Naive thymus-derived CD4-positive, alpha-beta T cell (primary cell): Measurements from ENCODE around the gene ARFRP1. TPM values are rescaled to one million over a fixed set of nuclear protein-coding genes. Genes with fewer than 3 reads are reported as not detected.
"Not testable (repeated sequence)": the region's sequence is repeated elsewhere in the genome, so short reads cannot be mapped to it uniquely, and the experiment has no call there.

Experiments used
- ATAC-seq: fragments of 150-1000 bp; cut with Tn5 transposase; 2 replicates; pipeline ENCODE4 v1.10.0; 2021; ENCODE audit warnings: mild to moderate bottlenecking, moderate library complexity
- CTCF ChIA-PET: fragments of 350-600 bp; sonication (Branson Sonifier 250); formaldehyde crosslinking; loops from one replicate; lab custom pipeline; 2021; ENCODE audit warnings: antibody characterized with exemption; lab: Charles Lee
- POLR2A ChIA-PET: fragments of 350-600 bp; sonication (Branson Sonifier 250); formaldehyde crosslinking; loops from one replicate; lab custom pipeline; 2021; ENCODE audit warnings: antibody characterized with exemption, inconsistent platforms; lab: Charles Lee
- DNase-seq, 9 donors: peaks; one replicate each; pipeline versions ENCODE4 v3.0.0 to v3.0.0-alpha.2; 2020 to 2022; ENCODE audit warnings: mixed read lengths in 1 of 9
- H3K27ac ChIP-seq: one replicate; pipeline ENCODE4 v1.7.0; 2013; ENCODE audit warnings: mild to moderate bottlenecking, low read depth, low read length, moderate library complexity
- H3K27me3 ChIP-seq, 2 donors: one replicate each; pipeline ENCODE4 v1.7.0; 2013; ENCODE audit warnings: low read length in 2 of 2, mild to moderate bottlenecking in 2 of 2, moderate library complexity in 2 of 2; ENCODE audit not compliant: control insufficient read depth in 2 of 2, insufficient read depth in 2 of 2
- H3K36me3 ChIP-seq, 3 experiments: 1 replicate in 2 of 3; 2 replicates in 1 of 3; pipeline ENCODE4 v1.7.0; 2013; ENCODE audit warnings: low read length in 3 of 3, mild to moderate bottlenecking in 3 of 3, moderate library complexity in 1 of 3; ENCODE audit not compliant: insufficient read depth in 3 of 3, control insufficient read depth in 2 of 3
- H3K4me1 ChIP-seq, 2 donors: one replicate each; pipeline ENCODE4 v1.7.0; 2013; ENCODE audit warnings: low read length in 2 of 2, mild to moderate bottlenecking in 2 of 2, moderate library complexity in 1 of 2; ENCODE audit not compliant: control insufficient read depth in 2 of 2, insufficient read depth in 2 of 2
- H3K4me3 ChIP-seq: 2 replicates; pipeline ENCODE4 v1.7.0; 2013; ENCODE audit warnings: mild to moderate bottlenecking, low read length
- H3K9me3 ChIP-seq, 3 experiments: 1 replicate in 2 of 3; 2 replicates in 1 of 3; pipeline ENCODE4 v1.7.0; 2013; ENCODE audit warnings: low read length in 3 of 3; ENCODE audit not compliant: control insufficient read depth in 2 of 3
- H3K27ac Mint-ChIP-seq, 9 donors: one replicate each; pipeline ENCODE4 v1.8.0; 2020 to 2022; ENCODE audit warnings: mixed read lengths in 9 of 9, mild to moderate bottlenecking in 8 of 9, moderate library complexity in 5 of 9, inconsistent platforms in 2 of 9
- H3K27me3 Mint-ChIP-seq, 5 donors: one replicate each; pipeline ENCODE4 v1.8.0; 2021 to 2022; ENCODE audit warnings: mixed read lengths in 5 of 5, mild to moderate bottlenecking in 1 of 5
- H3K36me3 Mint-ChIP-seq, 5 donors: one replicate each; pipeline ENCODE4 v1.8.0; 2020 to 2022; ENCODE audit warnings: mixed read lengths in 5 of 5, mild to moderate bottlenecking in 3 of 5, inconsistent platforms in 1 of 5
- H3K4me1 Mint-ChIP-seq, 7 donors: one replicate each; pipeline ENCODE4 v1.8.0; 2020 to 2022; ENCODE audit warnings: mixed read lengths in 7 of 7, mild to moderate bottlenecking in 3 of 7, inconsistent platforms in 1 of 7
- H3K4me3 Mint-ChIP-seq, 10 donors: one replicate each; pipeline ENCODE4 v1.8.0; 2020 to 2022; ENCODE audit warnings: mild to moderate bottlenecking in 10 of 10, mixed read lengths in 10 of 10, moderate library complexity in 6 of 10, inconsistent platforms in 2 of 10
- H3K9me3 Mint-ChIP-seq, 11 donors: one replicate each; pipeline ENCODE4 v1.8.0; 2020 to 2022; ENCODE audit warnings: mixed read lengths in 11 of 11, mild to moderate bottlenecking in 4 of 11, inconsistent platforms in 1 of 11, moderate library complexity in 1 of 11
- intact Hi-C, 2 donors: fragments of 100-400 bp; cut with micrococcal nuclease; formaldehyde crosslinking; loops; one replicate each; pipeline ENCODE4 v1.15.1; 2023
- polyA plus RNA-seq, 2 donors: library from polyadenylated mRNA; unstranded; fragments of 300-500 nt; fragmentation: Illumina TruSeq; gene quantifications; one replicate each; pipeline ENCODE4 v1.2.3, GENCODE V29; 2021
- total RNA-seq, 6 experiments: library from RNA in 5 of 6; stranded (reverse) in 5 of 6; gene quantifications; 1 replicate in 5 of 6; 2 replicates in 1 of 6; pipeline ENCODE4 v1.2.3 and lab custom pipeline; 2021 to 2026

The ARFRP1 gene
- total and polyA plus RNA-seq, 7 experiments from 2014 or later = 55.4 to 108 (median 89.1) TPM

- intact Hi-C loops = loop anchor here in 1 of 2 donors (1.0 to 10.0 kb wide), 6 partner anchors 12 to 1269 kb away; partner anchors contain the start of genes GMEB2 and RPS21
- DNase-seq = no peak
- peak overlapping the region; percentile 71 to 90 (median 82) for H3K4me3 Mint-ChIP-seq
Measured at GRCh38 chr20:63653974-63654668, 53.7 kb downstream of the ARFRP1 start.

GRCh38 chr20:63653041-63653973 is 54.5 kb downstream of the ARFRP1 start, which contains the start of gene STMN3:
Gene STMN3, minus strand, starts transcription at chr20:63653424. Its CDS starts 79 bp downstream, at chr20:63653345.
- H3K27me3 ChIP-seq = no peaks in the 10 kb centered on the region
- peak in 8 of 9 donors; percentile 47 to 83 (median 63) for DNase-seq
- peak within 1 kb of the TSS; percentile 70 for H3K4me3 ChIP-seq
- H3K36me3 ChIP-seq = peaks cover 0 to 12% (median 0%) of the 10 kb centered on the region in 3 experiments
- H3K9me3 Mint-ChIP-seq = peaks cover 0 to 4% (median 0%) of the 10 kb centered on the region in 11 donors
- peaks cover 21 to 43% (median 31%) of the 10 kb centered on the region in 7 donors for H3K4me1 Mint-ChIP-seq
- H3K36me3 Mint-ChIP-seq = peaks cover 0 to 2% (median 0%) of the 10 kb centered on the region in 5 donors
- H3K4me1 ChIP-seq = peaks cover 15 to 21% of the 10 kb centered on the region in 2 donors
- peak within 1 kb of the TSS; percentile 40 to 94 (median 78) for H3K27ac Mint-ChIP-seq
- POLR2A ChIA-PET = interaction anchor here (0.7 to 1.3 kb wide), 6 partner anchors 11 to 115 kb away, joined by 3 to 6 read pairs (median 4); partner anchors contain the start of genes ARFRP1, GMEB2 and ZGPAT
- peaks cover 0 to 18% (median 0%) of the 10 kb centered on the region in 5 donors for H3K27me3 Mint-ChIP-seq
- ATAC-seq = peak; percentile 60
- intact Hi-C loops = loop anchor here in 1 of 2 donors (1.0 to 10.0 kb wide), 6 partner anchors 11 to 1269 kb away; partner anchors contain the start of genes GMEB2 and RPS21
- CTCF ChIA-PET = no interaction called here
- peak within 1 kb of the TSS; percentile 60 for H3K27ac ChIP-seq
- H3K4me3 Mint-ChIP-seq = peak within 1 kb of the TSS; percentile 80 to 96 (median 90)
- no peaks in the 10 kb centered on the region for H3K9me3 ChIP-seq

More at GRCh38 chr20:63653974-63654668, 53.7 kb downstream of the ARFRP1 start:
- Mint-ChIP-seq H3K27ac (peak overlapping the region; percentile 40 to 84 (median 78)), H3K27me3 (peaks cover 0 to 13% (median 0%) of the 10 kb centered on the region in 5 donors), H3K4me1 (peaks cover 22 to 51% (median 34%) of the 10 kb centered on the region in 7 donors), H3K36me3 (peaks cover 0 to 2% (median 0%) of the 10 kb centered on the region in 5 donors), H3K9me3 (peaks cover 0 to 4% (median 0%) of the 10 kb centered on the region in 11 donors)
- Histone ChIP-seq H3K4me3 (peak overlapping the region; percentile 70), H3K4me1 (peaks cover 18 to 24% of the 10 kb centered on the region in 2 donors), H3K27me3 (no peaks in the 10 kb centered on the region), H3K27ac (peak overlapping the region; percentile 60), H3K36me3 (peaks cover 0 to 10% (median 0%) of the 10 kb centered on the region in 3 experiments), H3K9me3 (no peaks in the 10 kb centered on the region)
- ChIA-PET POLR2A (interaction anchor here (0.8 to 4.5 kb wide), 10 partner anchors 10 to 133 kb away, joined by 3 to 53 read pairs (median 4); partner anchors contain the start of genes ARFRP1, GMEB2 and ZGPAT), CTCF (no interaction called here)
- no peak for ATAC-seq

GRCh38 chr20:63652192-63652980 is 55.4 kb downstream of the ARFRP1 start:
- ATAC-seq = peak; percentile 60
- ChIA-PET POLR2A (interaction anchor here (1.0 to 2.5 kb wide), 5 partner anchors 8 to 29 kb away, joined by 3 to 18 read pairs (median 6); no protein-coding TSS in a partner anchor), CTCF (interaction anchor here (0.9 kb wide), 1 partner anchor 22 kb away, joined by 3 read pairs; no protein-coding TSS in a partner anchor)
- Histone ChIP-seq H3K4me1 (peaks cover 10 to 21% of the 10 kb centered on the region in 2 donors), H3K4me3 (peak overlapping the region; percentile 70), H3K27me3 (no peaks in the 10 kb centered on the region), H3K36me3 (peaks cover 0 to 14% (median 0%) of the 10 kb centered on the region in 3 experiments), H3K9me3 (no peaks in the 10 kb centered on the region), H3K27ac (peak overlapping the region; percentile 60)
- DNase-seq = peak in 7 of 9 donors; percentile 33 to 49 (median 42)
- Mint-ChIP-seq H3K27me3 (peaks cover 0 to 16% (median 0%) of the 10 kb centered on the region in 5 donors), H3K4me3 (peak overlapping the region; percentile 65 to 96 (median 92)), H3K4me1 (peaks cover 17 to 39% (median 28%) of the 10 kb centered on the region in 7 donors), H3K36me3 (peaks cover 0 to 2% (median 0%) of the 10 kb centered on the region in 5 donors), H3K27ac (peak overlapping the region in 4 of 9 donors; percentile 32 to 94 (median 58)), H3K9me3 (peaks cover 0 to 4% (median 0%) of the 10 kb centered on the region in 11 donors)
- intact Hi-C loops = loop anchor here in 1 of 2 donors (2.0 to 10.0 kb wide), 2 partner anchors 18 to 1268 kb away; partner anchors contain the start of gene RPS21

- ATAC-seq = peak; percentile 29
- H3K9me3 ChIP-seq = no peaks in the 10 kb centered on the region
- peak overlapping the region in 7 of 9 donors; percentile 77 to 94 (median 92) for H3K27ac Mint-ChIP-seq
- H3K36me3 ChIP-seq = peaks cover 0 to 14% (median 0%) of the 10 kb centered on the region in 3 experiments
- CTCF ChIA-PET = interaction anchor here (0.9 kb wide), 1 partner anchor 21 kb away, joined by 3 read pairs; no protein-coding TSS in a partner anchor
- H3K9me3 Mint-ChIP-seq = peaks cover 0 to 4% (median 0%) of the 10 kb centered on the region in 11 donors
- DNase-seq = peak in 5 of 9 donors; percentile 30 to 56 (median 40)
- peak overlapping the region; percentile 70 for H3K4me3 ChIP-seq
- POLR2A ChIA-PET = interaction anchor here (1.0 to 2.5 kb wide), 6 partner anchors 9 to 84 kb away, joined by 3 to 18 read pairs (median 5); partner anchors contain the start of gene LIME1
- no peaks in the 10 kb centered on the region for H3K27me3 ChIP-seq
- H3K27ac ChIP-seq = peak overlapping the region; percentile 60
- intact Hi-C loops = loop anchor here in 1 of 2 donors (2.0 to 10.0 kb wide), 2 partner anchors 17 to 1267 kb away; partner anchors contain the start of gene RPS21
- H3K4me3 Mint-ChIP-seq = peak overlapping the region; percentile 85 to 96 (median 92)
- H3K36me3 Mint-ChIP-seq = peaks cover 0 to 2% (median 0%) of the 10 kb centered on the region in 5 donors
- peaks cover 17 to 38% (median 27%) of the 10 kb centered on the region in 7 donors for H3K4me1 Mint-ChIP-seq
- peaks cover 0 to 16% (median 0%) of the 10 kb centered on the region in 5 donors for H3K27me3 Mint-ChIP-seq
- peaks cover 10 to 21% of the 10 kb centered on the region in 2 donors for H3K4me1 ChIP-seq
Measured at GRCh38 chr20:63651942-63652191, 55.9 kb downstream of the ARFRP1 start.

- H3K36me3 Mint-ChIP-seq, H3K27me3 ChIP-seq, ATAC-seq, DNase-seq, H3K4me3 ChIP-seq, H3K9me3 Mint-ChIP-seq, CTCF ChIA-PET, H3K4me3 Mint-ChIP-seq, H3K27ac Mint-ChIP-seq, H3K27ac ChIP-seq, H3K9me3 ChIP-seq: not testable (repeated sequence)
- POLR2A ChIA-PET = interaction anchor here (0.7 to 2.5 kb wide), 5 partner anchors 9 to 128 kb away, joined by 3 to 18 read pairs (median 6); partner anchors contain the start of gene LIME1
- Mint-ChIP-seq H3K27me3 (peaks cover 0 to 16% (median 0%) of the 10 kb centered on the region in 5 donors), H3K4me1 (peaks cover 17 to 42% (median 30%) of the 10 kb centered on the region in 7 donors)
- Histone ChIP-seq H3K36me3 (peaks cover 0 to 14% (median 0%) of the 10 kb centered on the region in 3 experiments), H3K4me1 (peaks cover 10 to 21% of the 10 kb centered on the region in 2 donors)
- intact Hi-C loops = loop anchor here in 1 of 2 donors (10.0 kb wide), 1 partner anchor 1266 kb away; the partner anchor contains the start of gene RPS21
Measured at GRCh38 chr20:63650486-63650885, 57.3 kb downstream of the ARFRP1 start.
